Fibroblast of lung (primary cell): ENCODE measurements around the gene LILRB5.

Experiments used
- EZH2 ChIP-seq: IDR thresholded peaks from 2 replicates; pipeline ENCODE4 v1.5.1; 2012; ENCODE audit warnings: low read length, control low read depth, mild to moderate bottlenecking; ENCODE audit errors: missing control alignments
- TF ChIP-seq, protein P1 (sequence below), 2 donors: IDR thresholded peaks in 1 of 2; conservative IDR thresholded peaks in 1 of 2; 1 replicate in 1 of 2; 2 replicates in 1 of 2; pipeline ENCODE4 v1.5.1; 2011 to 2012; ENCODE audit warnings: low read length in 2 of 2, control low read depth in 1 of 2, inconsistent platforms in 1 of 2, low read depth in 1 of 2, mild to moderate bottlenecking in 1 of 2

DNA sequence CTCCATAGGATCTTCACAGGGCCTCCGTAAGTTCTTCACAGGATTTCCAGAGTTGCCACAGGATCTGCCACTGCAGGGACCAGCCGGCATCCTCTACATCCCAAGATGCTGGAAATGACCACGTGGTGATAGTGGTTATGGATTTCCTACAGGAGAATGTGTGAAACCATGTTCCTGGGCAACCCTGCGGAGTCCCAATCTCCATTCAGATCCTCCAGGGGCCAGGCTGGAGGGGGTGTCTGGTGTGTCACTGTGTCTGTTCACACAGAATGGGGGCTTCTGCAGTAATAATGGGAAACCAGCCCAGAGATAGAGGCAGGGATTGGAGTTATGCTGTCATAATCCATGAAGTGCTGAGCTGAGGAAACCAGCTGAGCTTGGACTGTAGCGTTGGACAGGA is 23.1 kb downstream of the LILRB5 start:
- TF ChIP-seq, protein P1, sequence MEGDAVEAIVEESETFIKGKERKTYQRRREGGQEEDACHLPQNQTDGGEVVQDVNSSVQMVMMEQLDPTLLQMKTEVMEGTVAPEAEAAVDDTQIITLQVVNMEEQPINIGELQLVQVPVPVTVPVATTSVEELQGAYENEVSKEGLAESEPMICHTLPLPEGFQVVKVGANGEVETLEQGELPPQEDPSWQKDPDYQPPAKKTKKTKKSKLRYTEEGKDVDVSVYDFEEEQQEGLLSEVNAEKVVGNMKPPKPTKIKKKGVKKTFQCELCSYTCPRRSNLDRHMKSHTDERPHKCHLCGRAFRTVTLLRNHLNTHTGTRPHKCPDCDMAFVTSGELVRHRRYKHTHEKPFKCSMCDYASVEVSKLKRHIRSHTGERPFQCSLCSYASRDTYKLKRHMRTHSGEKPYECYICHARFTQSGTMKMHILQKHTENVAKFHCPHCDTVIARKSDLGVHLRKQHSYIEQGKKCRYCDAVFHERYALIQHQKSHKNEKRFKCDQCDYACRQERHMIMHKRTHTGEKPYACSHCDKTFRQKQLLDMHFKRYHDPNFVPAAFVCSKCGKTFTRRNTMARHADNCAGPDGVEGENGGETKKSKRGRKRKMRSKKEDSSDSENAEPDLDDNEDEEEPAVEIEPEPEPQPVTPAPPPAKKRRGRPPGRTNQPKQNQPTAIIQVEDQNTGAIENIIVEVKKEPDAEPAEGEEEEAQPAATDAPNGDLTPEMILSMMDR (conservative IDR thresholded peaks at IDR 0.05 in 1 of 2, IDR thresholded peaks at IDR 0.05 in 1 of 2; ENCODE audit: low read depth in 1 of 2, low read length in 2 of 2), result no peak
- no peak for TF ChIP-seq EZH2
